Kidney (tissue), 14 donors: ENCODE measurements around the gene SMAD9. TPM values are rescaled to one million over a fixed set of nuclear protein-coding genes. Genes with fewer than 3 reads are reported as not detected.

Experiments
- DNase-seq, 5 donors: peaks; one replicate each; pipeline ENCODE4 v3.0.0-alpha.2; 2013 to 2020
- FAIRE-seq: peaks from 2 replicates; lab custom pipeline; 2012; peaks lifted over from hg19 to GRCh38; lab: Jason Lieb, UNC
- H3K27ac ChIP-seq, 2 donors: one replicate each; pipeline ENCODE4 v1.7.0; 2013; ENCODE audit warnings: low read depth in 2 of 2, low read length in 2 of 2, inconsistent platforms in 1 of 2
- H3K27me3 ChIP-seq: one replicate; pipeline ENCODE4 v1.7.1; 2013; ENCODE audit warnings: low read length, inconsistent platforms; ENCODE audit not compliant: control insufficient read depth, insufficient read depth
- H3K36me3 ChIP-seq, 3 donors: one replicate each; pipeline versions ENCODE4 v1.7.0 to v1.7.1; 2013; ENCODE audit warnings: low read length in 3 of 3, control low read depth in 1 of 3, inconsistent platforms in 1 of 3; ENCODE audit not compliant: insufficient read depth in 3 of 3, control insufficient read depth in 2 of 3
- H3K4me1 ChIP-seq, 3 donors: one replicate each; pipeline versions ENCODE4 v1.7.0 to v1.7.1; 2013; ENCODE audit warnings: low read length in 3 of 3, inconsistent platforms in 1 of 3, low read depth in 1 of 3; ENCODE audit not compliant: control insufficient read depth in 2 of 3, insufficient read depth in 2 of 3
- H3K4me3 ChIP-seq, 3 donors: one replicate each; pipeline versions ENCODE4 v1.7.0 to v1.8.1; 2013; ENCODE audit warnings: low read length in 3 of 3, control low read depth in 1 of 3, inconsistent platforms in 1 of 3
- H3K9ac ChIP-seq, 3 donors: one replicate each; pipeline versions ENCODE4 v1.7.0 to v1.7.1; 2013; ENCODE audit warnings: low read length in 3 of 3, control low read depth in 1 of 3, inconsistent platforms in 1 of 3
- H3K9me3 ChIP-seq, 3 donors: one replicate each; pipeline versions ENCODE4 v1.7.0 to v1.7.1; 2013; ENCODE audit warnings: low read length in 3 of 3, control low read depth in 1 of 3, inconsistent platforms in 1 of 3; ENCODE audit not compliant: control insufficient read depth in 2 of 3, insufficient read depth in 1 of 3
- intact Hi-C: fragments of 100-400 bp; cut with DNase I; formaldehyde crosslinking; loops from one replicate; pipeline ENCODE4 v1.11.1; 2022
- polyA plus RNA-seq: library from polyadenylated mRNA; stranded (reverse); fragments of 350-450 nt; fragmentation: Illumina TruSeq; extraction: RNeasy Lipid Tissue Mini Kit (QIAGEN cat#74804); gene quantifications from one replicate; pipeline ENCODE4 v1.2.3, GENCODE V29; 2014; ENCODE audit warnings: low read depth, low replicate concordance; ENCODE audit not compliant: insufficient read depth
- total RNA-seq: library from RNA; stranded (reverse); fragmentation: NEBNext Ultra II Directional; extraction: Animal tissue kit (Norgen Biotek cat#: 25700); gene quantifications from one replicate; pipeline ENCODE4 v1.2.1, GENCODE V29; 2021
- TF ChIP-seq, protein P1 (sequence below): IDR thresholded peaks from 3 replicates; pipeline ENCODE4 v1.5.1; 2012; ENCODE audit warnings: mild to moderate bottlenecking, moderate library complexity, borderline replicate concordance; ENCODE audit not compliant: insufficient read depth; ENCODE audit errors: extremely low read depth
- donor health status: control.
- donor health status: control.
- donor health status: control.
- donor health status: control.
- donor health status: control.
- donor health status: DM: yes; HTN: yes; CAD: no.
- donor health status: Normal renal cell carcinoma (clear cell type).

Gene SMAD9
- total and polyA plus RNA-seq, 2 donors from 2014 or later: 3.5 to 13.1 TPM

DNA sequence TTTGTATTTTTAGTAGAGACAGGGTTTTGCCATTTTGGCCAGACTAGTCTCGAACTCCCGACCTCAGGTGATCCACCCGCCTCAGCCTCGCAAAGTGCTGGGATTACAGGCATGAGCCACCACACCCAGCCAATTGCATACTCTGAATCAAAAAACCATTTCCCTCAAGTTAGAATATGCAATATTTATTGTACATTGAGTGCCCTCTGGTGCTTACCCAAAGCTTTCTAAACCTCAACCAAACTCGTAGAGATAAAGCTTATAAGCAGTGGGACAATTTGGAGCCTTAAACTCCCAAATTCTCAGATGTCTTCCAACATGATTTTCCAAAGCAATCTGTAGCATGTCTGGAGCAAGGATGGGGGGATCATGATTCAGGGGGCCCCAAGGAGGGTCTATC lies 78.6 kb downstream of the SMAD9 start:
- Histone ChIP-seq H3K27ac (no peak overlapping the region), H3K36me3 (no peaks in the 10 kb centered on the region), H3K9me3 (no peaks in the 10 kb centered on the region), H3K4me3 (no peak overlapping the region), H3K4me1 (peaks cover 0 to 3% (median 0%) of the 10 kb centered on the region in 3 donors), H3K27me3 (no peaks in the 10 kb centered on the region), H3K9ac (no peak overlapping the region)
- TF ChIP-seq, protein P1, sequence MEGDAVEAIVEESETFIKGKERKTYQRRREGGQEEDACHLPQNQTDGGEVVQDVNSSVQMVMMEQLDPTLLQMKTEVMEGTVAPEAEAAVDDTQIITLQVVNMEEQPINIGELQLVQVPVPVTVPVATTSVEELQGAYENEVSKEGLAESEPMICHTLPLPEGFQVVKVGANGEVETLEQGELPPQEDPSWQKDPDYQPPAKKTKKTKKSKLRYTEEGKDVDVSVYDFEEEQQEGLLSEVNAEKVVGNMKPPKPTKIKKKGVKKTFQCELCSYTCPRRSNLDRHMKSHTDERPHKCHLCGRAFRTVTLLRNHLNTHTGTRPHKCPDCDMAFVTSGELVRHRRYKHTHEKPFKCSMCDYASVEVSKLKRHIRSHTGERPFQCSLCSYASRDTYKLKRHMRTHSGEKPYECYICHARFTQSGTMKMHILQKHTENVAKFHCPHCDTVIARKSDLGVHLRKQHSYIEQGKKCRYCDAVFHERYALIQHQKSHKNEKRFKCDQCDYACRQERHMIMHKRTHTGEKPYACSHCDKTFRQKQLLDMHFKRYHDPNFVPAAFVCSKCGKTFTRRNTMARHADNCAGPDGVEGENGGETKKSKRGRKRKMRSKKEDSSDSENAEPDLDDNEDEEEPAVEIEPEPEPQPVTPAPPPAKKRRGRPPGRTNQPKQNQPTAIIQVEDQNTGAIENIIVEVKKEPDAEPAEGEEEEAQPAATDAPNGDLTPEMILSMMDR: no peak
- DNase-seq: peak in 1 of 5 donors; percentile 46
- intact Hi-C loops: no loop called here
- no peak for FAIRE-seq

DNA sequence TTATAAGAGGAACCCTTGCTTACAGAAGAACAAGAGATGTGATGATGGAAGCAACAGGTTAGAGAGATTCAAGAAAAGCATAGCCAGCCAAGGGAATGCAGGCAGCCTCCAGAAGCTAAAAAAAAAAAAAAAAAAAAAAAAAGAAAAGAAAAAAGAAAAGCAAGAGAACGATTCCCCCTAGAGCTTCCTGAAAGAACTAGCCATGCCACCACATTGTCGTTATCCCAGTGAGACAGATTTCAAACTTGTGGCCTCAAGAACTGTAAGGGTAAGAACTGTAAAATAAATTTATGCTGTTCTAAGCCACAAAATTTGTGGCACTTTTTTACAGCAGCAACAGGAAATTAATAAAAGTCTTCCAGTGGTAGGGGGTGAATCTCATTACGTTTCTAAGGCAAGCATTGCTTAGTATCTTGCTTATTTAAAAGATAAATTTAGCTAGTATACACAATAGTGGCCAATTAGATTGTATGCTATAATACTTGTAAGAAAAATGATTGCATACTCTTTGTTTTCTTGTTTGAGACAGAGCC lies 79.3 kb downstream of the SMAD9 start:
- no peak overlapping the region for H3K27ac ChIP-seq

DNA sequence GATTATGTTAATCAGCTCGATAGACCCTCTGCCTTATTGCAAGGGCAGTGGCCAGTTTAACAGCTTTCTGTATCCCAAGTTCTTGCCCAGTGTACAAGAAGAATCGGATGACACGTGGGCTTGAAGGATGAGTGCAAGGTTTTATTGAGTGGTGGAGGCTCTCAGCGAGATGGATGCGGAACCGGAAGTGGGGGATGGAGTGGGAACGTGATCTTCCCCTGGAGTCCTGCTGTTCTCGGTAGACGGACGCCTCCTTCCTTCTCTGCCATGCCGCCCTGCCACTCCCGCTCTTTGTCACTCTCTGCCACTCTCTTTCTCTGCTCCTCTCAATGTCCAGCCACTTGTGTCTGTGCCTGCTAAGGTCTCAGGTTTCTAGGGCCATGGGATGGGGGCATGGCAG lies 80.1 kb downstream of the SMAD9 start:
- H3K27me3 ChIP-seq: no peaks in the 10 kb centered on the region
- H3K4me1 ChIP-seq: peaks cover 0 to 3% (median 0%) of the 10 kb centered on the region in 3 donors
- H3K9ac ChIP-seq: no peak overlapping the region
- H3K4me3 ChIP-seq: peak overlapping the region in 1 of 3 donors; percentile 30
- FAIRE-seq (no peak), DNase-seq (no peak)
- no peak overlapping the region for H3K27ac ChIP-seq
- intact Hi-C loops: no loop called here
- H3K36me3 ChIP-seq: no peaks in the 10 kb centered on the region
- no peaks in the 10 kb centered on the region for H3K9me3 ChIP-seq
- TF ChIP-seq, protein P1: no peak

More for the DNA sequence above, 79.3 kb downstream of the SMAD9 start:
- H3K4me1 ChIP-seq: peaks cover 0 to 3% (median 0%) of the 10 kb centered on the region in 3 donors
- H3K4me3 ChIP-seq: no peak overlapping the region
- DNase-seq: no peak
- no peak for FAIRE-seq
- H3K27me3 ChIP-seq: no peaks in the 10 kb centered on the region
- H3K36me3 ChIP-seq: no peaks in the 10 kb centered on the region
- no peaks in the 10 kb centered on the region for H3K9me3 ChIP-seq
- intact Hi-C loops: no loop called here
- TF ChIP-seq, protein P1: no peak
- no peak overlapping the region for H3K9ac ChIP-seq

GRCh38 chr13:36839281-36839680 lies 80.8 kb downstream of the SMAD9 start:
- H3K4me1 ChIP-seq: peaks cover 0 to 3% (median 0%) of the 10 kb centered on the region in 3 donors
- TF ChIP-seq, protein P1: no peak
- no peaks in the 10 kb centered on the region for H3K27me3 ChIP-seq
- H3K27ac ChIP-seq: no peak overlapping the region
- peak overlapping the region in 1 of 3 donors; percentile 30 for H3K4me3 ChIP-seq
- no peaks in the 10 kb centered on the region for H3K9me3 ChIP-seq
- DNase-seq (peak in 2 of 5 donors; percentile 14 to 28), FAIRE-seq (no peak)
- intact Hi-C loops: no loop called here
- H3K36me3 ChIP-seq: no peaks in the 10 kb centered on the region
- no peak overlapping the region for H3K9ac ChIP-seq
